ENCODE results near the gene FN3KRP. TPM values are rescaled to one million over a fixed set of nuclear protein-coding genes. Genes with fewer than 3 reads are reported as not detected.

The FN3KRP gene
- 10.7 and 15.8 TPM in 2 replicates for total RNA-seq (2013; cell fraction: nucleolus; rRNA removed)
- total RNA-seq (2014; rRNA removed) (23.3 and 23.8 TPM in 2 replicates), total RNA-seq (2014; rRNA removed; fragmentation: Illumina TruSeq; extraction: Trizol) (21.5 and 22.6 TPM in 2 replicates), total RNA-seq (2021) (29.5 and 30.9 TPM in 2 replicates), polyA plus RNA-seq (2011; rRNA removed) (15.9 and 24.8 TPM in 2 replicates), polyA plus RNA-seq (2014; fragmentation: Illumina TruSeq; extraction: Trizol) (27.2 and 29.2 TPM in 2 replicates), polyA plus RNA-seq (2014; fragmentation: Nextera tagmentation; extraction: Ambion mirVana) (1 to 10 TPM; 1.8 to 6.3 TPM), polyA plus RNA-seq (2014; rRNA removed) (27.3 and 28.1 TPM in 2 replicates), polyA plus RNA-seq (2016; fragmentation: Nextera tagmentation; extraction: Ambion mirVana) (10 to 100 TPM; 47.5 to 50.5 TPM), polyA minus RNA-seq (2011; rRNA and poly(A)+ RNA removed) (8.9 and 13.3 TPM in 2 replicates), Bru-seq, nascent RNA (percentile 70 among the genes with signal in this experiment), BruChase-seq, experiment 1, labeled RNA remaining after a 6-hour chase (percentile 82 among the genes with signal in this experiment), BruChase-seq, experiment 2, labeled RNA remaining after a 2-hour chase (percentile 76 among the genes with signal in this experiment)
- 40.2 TPM for polyA plus RNA-seq (2011; ENCODE audit: low read depth)
- 21.4 and 23.7 TPM in 2 replicates for polyA plus RNA-seq (2011; cell fraction: cytosol; rRNA removed)
- 21.1 and 27.5 TPM in 2 replicates for polyA plus RNA-seq (2011; cell fraction: nucleus; rRNA removed)
- 31.4 and 42.8 TPM in 2 replicates for polyA plus RNA-seq (2012)
- polyA minus RNA-seq (2011; cell fraction: cytosol; rRNA and poly(A)+ RNA removed): 8.2 and 8.5 TPM in 2 replicates
- polyA minus RNA-seq (2011; cell fraction: nucleus; rRNA and poly(A)+ RNA removed): 3.1 and 7.4 TPM in 2 replicates
- long read RNA-seq, experiment 1, transcript FN3KRP-201 (6 exons, 1,849 nt): major isoform, 44 of 48 reads
- long read RNA-seq, experiment 1, partial matches to known transcripts: 0 of 48 reads
- long read RNA-seq, experiment 1, other reads (novel, unspliced or antisense): 3 of 48 reads
- long read RNA-seq, experiment 2, transcript FN3KRP-201 (6 exons, 1,849 nt): major isoform, 45 of 55 reads
- long read RNA-seq, experiment 2, partial matches to known transcripts: 5 of 55 reads
- long read RNA-seq, experiment 2, other reads (novel, unspliced or antisense): 4 of 55 reads

GRCh38 chr17:82716203-82717010 lies at the start of gene FN3KRP:
Gene FN3KRP (plus strand): TSS chr17:82716706. CDS start chr17:82716756, 50 bp downstream.
- no peaks in the 10 kb centered on the region for H3K27me3 ChIP-seq (replicated peaks in 1 of 2; ENCODE audit: control insufficient read depth in 2 of 2, insufficient read depth in 2 of 2, low read length in 1 of 2)
- peaks cover 15% of the 10 kb centered on the region for H3K79me2 ChIP-seq (ENCODE audit: control insufficient read depth, insufficient read depth, low read length)
- H3K27ac ChIP-seq (ENCODE audit: control insufficient read depth, insufficient read depth): peak within 1 kb of the TSS; percentile 73
- BruUV-seq (replicated peaks): no TSS peak
- RAD21 ChIA-PET (ENCODE audit: unreplicated experiment): interaction anchor here (0.6 to 1.4 kb wide), 4 partner anchors 8 to 1034 kb away, joined by 3 to 5 read pairs (median 4); no protein-coding TSS in a partner anchor
- FAIRE-seq (peak; percentile 64), ATAC-seq (peak; percentile 93), DNase-seq (ENCODE audit: low read depth, low spot score) (peak; percentile 67)
- H3K9me3 ChIP-seq (replicated peaks; ENCODE audit: control insufficient read depth, insufficient read depth, low read length): no peaks in the 10 kb centered on the region
- CTCF ChIA-PET: interaction anchor here (1.1 kb wide), 1 partner anchor 65 kb away, joined by 3 read pairs; no protein-coding TSS in a partner anchor
- WGBS (ENCODE audit: insufficient coverage, insufficient replicate concordance, low lambda C conversion rate, missing lambda C conversion rate): 2% methylated on average over 35 of the region's 75 CpGs
- H2AFZ ChIP-seq (ENCODE audit: control insufficient read depth, low read depth, low read length): peak within 1 kb of the TSS; percentile 90
- H3K4me2 ChIP-seq (ENCODE audit: control insufficient read depth, insufficient read depth): peak within 1 kb of the TSS; percentile 88
- POLR2A ChIA-PET: interaction anchor here (0.6 to 1.4 kb wide), 4 partner anchors 10 to 791 kb away, joined by 3 to 4 read pairs (median 4); no protein-coding TSS in a partner anchor
- SMC1A ChIA-PET (ENCODE audit: uncharacterized antibody, unreplicated experiment): interaction anchor here (1.4 to 2.0 kb wide), 4 partner anchors 9 to 69 kb away, joined by 3 to 7 read pairs (median 4); no protein-coding TSS in a partner anchor
- H3K9ac ChIP-seq (ENCODE audit: control insufficient read depth, insufficient read depth, low read length): peak within 1 kb of the TSS; percentile 75
- H3K4me1 ChIP-seq (ENCODE audit: control insufficient read depth, insufficient read depth, low read length): peaks cover 6% of the 10 kb centered on the region
- intact Hi-C loops (cut with micrococcal nuclease; ENCODE audit: unreplicated experiment): no loop called here
- peak within 1 kb of the TSS; percentile 75 for H3K4me3 ChIP-seq
- in situ Hi-C loops (cut with MboI): no loop called here
- H3K36me3 ChIP-seq (ENCODE audit: control insufficient read depth in 2 of 2, insufficient read depth in 2 of 2, low read length in 1 of 2): no peaks in the 10 kb centered on the region; a peak in 2 of 4 replicates
- H4K20me1 ChIP-seq (ENCODE audit: control insufficient read depth, insufficient read depth): no peaks in the 10 kb centered on the region
- no peak for TF ChIP-seq PRDM15 (CRISPR knock-in tag; IDR thresholded peaks at IDR 0.05)
- no peak for TF ChIP-seq BACH1 (IDR thresholded peaks at IDR 0.05; ENCODE audit: borderline replicate concordance)
- TF ChIP-seq SUPT20H (IDR thresholded peaks at IDR 0.05; ENCODE audit: borderline replicate concordance, control insufficient read depth, low read depth, low read length): no peak
- TF ChIP-seq ATF7 (IDR thresholded peaks at IDR 0.05; ENCODE audit: low read depth): peak; percentile 92
- TF ChIP-seq LARP7 (IDR thresholded peaks at IDR 0.05): no peak
- TF ChIP-seq USF2 (IDR thresholded peaks at IDR 0.05; ENCODE audit: borderline replicate concordance, low read depth, low read length): no peak
- TF ChIP-seq ZNF207 (IDR thresholded peaks at IDR 0.05; ENCODE audit: borderline replicate concordance): no peak
- TF ChIP-seq EED (IDR thresholded peaks at IDR 0.05; ENCODE audit: low read depth): no peak
- no peak for TF ChIP-seq ZNF622 (IDR thresholded peaks at IDR 0.05)

Data from GM12878 (cell line).